ENCODE results near the gene TTC27.
A peak's percentile ranks its signal among the peaks of the same experiment; 100 is the strongest.
"Not testable (repeated sequence)": the region's sequence is repeated elsewhere in the genome, so short reads cannot be mapped to it uniquely, and the experiment has no call there.

Gene TTC27

GRCh38 chr2:32719933-32720716, 92.3 kb downstream of the TTC27 start:
- no peak for DNase-seq (ENCODE audit: low spot score)

- no peak for DNase-seq (ENCODE audit: low spot score)
Observed at GRCh38 chr2:32720771-32721170, 92.9 kb downstream of the TTC27 start.

DNA sequence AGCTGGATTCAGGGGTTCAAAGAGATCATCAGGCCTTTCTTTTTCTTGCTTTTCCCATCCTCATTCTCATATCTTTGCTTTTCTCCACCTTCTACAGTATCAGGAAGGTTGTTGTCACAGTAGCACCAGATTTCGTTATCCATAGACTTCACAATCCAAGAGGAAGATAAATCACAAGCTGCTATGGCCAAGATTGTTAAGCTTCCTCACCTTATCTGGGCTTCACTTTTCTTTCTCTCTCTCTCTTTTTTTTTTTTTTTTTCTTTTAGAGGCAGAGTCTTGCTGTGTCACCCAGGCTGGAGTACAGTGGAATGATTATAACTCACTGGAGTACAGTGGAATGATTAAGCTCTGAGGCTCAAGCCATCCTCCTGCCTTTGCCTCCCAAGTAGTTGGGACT, 93.5 kb downstream of the TTC27 start:
- no peak for DNase-seq (ENCODE audit: low spot score)

DNA sequence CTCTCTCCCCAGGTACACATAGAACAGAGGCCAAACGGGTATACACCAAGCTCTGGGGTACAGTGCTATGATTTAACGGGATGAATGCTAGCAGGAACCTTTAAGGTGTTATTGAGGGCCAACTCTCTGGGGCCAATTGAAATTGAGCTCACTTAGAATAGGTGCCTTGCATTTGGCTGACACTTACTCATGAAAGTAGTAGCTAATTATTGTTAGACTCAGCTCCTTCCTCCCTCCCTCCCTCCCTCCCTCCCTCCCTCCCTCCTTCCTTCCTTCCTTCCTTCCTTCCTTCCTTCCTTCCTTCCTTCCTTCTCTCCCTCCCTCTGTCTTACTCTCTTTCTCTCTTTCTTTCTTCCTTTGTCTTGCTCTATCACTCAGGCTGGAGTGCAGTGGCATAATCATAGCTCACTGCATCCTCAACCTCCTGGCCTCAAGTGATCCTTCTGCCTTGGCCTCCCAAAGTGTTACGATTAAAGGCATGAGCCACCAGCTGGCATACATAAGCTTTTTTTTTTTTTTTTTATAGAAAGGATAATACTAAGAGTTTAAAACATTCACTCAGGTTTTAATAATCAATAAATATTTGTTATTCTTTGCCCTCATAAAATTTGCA, 95.7 kb downstream of the TTC27 start:
- no peak for DNase-seq (ENCODE audit: low spot score)

GRCh38 chr2:32726678-32727077, 98.8 kb downstream of the TTC27 start:
- DNase-seq (ENCODE audit: low spot score) = not testable (repeated sequence)

DNA sequence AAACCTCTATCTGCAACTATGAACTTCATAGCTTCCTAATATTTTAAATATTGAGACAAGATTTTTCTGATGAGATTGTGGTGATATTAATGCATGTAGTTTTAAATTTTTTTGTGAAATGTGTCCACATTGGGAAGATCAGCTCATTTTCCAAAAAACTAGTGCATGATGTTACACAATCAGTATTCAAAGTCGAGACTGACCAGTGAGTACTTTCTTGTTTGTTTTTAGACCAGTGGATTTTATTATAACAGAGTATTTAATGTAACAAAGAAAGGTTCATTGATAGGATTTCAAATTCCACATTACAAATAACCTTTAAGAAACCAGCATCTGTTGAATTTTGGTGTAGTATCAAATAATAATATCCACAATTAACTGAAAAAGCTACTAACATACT, 99.3 kb downstream of the TTC27 start:
- no peak for DNase-seq (ENCODE audit: low spot score)

DNA sequence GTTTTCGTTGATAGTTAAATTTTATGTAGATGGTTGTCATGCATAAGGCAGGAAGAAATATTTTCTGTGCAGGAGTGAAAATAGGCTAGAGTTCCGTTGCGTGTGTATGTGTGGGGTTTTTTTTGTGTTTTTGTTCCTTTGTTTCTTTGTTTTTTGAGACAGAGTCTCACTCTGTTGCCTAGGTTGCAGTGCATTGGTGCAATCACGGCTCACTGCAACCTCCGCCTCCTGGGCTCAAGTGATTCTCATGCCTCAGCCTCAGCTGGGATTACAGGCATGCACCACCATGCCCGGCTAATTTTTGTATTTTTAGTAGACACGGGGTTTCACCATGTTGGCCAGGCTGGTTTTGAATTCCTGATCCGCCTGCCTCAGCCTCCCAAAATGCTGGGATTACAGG, 103.1 kb downstream of the TTC27 start:
- DNase-seq (ENCODE audit: low spot score) = not testable (repeated sequence)

- no peak for DNase-seq (ENCODE audit: low spot score)
Observed at GRCh38 chr2:32732120-32732519, 104.3 kb downstream of the TTC27 start.

DNA sequence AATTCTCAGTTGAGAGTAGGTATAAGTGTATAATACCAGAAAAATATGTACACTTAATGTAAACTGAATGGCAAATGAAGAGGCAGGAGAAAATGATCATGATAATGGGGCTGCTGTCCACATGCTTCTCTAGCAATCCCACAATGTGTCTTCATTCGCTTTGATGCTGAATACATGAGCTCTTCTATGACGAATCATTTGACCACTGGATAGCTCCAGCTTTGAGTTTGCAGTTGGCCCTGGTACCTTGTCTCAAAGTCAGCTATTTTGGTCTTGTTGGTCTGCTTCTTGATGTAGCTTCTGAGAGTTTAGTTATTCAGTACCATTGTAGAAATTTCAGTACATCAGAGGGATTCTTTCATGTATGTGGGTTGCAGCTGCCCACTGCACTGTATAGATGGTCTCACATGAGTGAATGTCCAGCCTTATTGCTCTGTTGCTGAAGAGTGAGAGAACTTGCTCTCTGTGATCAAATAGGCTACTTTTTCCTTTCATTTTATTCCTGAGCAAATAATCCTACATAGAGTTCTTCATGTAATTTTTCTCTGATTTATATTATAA, 105.1 kb downstream of the TTC27 start:
- DNase-seq (ENCODE audit: low spot score) = peak; percentile 39

GRCh38 chr2:32735348-32735747, 107.5 kb downstream of the TTC27 start:
- no peak for DNase-seq (ENCODE audit: low spot score)

GRCh38 chr2:32738939-32739338, 111.1 kb downstream of the TTC27 start:
- no peak for DNase-seq (ENCODE audit: low spot score)

DNA sequence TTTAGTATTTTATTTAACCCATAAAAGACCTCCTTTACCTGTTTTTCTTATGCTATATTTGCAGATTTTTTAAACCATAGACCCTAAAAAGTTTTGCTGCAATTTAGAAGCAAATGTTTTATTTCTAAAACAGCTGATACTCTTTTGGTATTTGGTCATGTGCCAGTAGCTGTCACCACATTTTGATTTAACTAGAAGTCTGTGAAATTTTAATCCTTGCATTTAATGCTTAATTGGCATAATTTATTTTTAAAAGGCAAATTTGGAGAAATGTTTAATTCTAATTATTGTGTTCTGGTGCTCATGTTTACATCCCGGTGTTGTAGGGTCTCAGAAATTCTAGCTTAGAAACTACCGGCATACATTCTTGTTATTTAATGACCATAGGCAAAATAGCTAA, 111.8 kb downstream of the TTC27 start:
- DNase-seq (ENCODE audit: low spot score) = no peak

- DNase-seq (ENCODE audit: low spot score) = no peak
Observed at GRCh38 chr2:32741575-32741974, 113.7 kb downstream of the TTC27 start.

DNA sequence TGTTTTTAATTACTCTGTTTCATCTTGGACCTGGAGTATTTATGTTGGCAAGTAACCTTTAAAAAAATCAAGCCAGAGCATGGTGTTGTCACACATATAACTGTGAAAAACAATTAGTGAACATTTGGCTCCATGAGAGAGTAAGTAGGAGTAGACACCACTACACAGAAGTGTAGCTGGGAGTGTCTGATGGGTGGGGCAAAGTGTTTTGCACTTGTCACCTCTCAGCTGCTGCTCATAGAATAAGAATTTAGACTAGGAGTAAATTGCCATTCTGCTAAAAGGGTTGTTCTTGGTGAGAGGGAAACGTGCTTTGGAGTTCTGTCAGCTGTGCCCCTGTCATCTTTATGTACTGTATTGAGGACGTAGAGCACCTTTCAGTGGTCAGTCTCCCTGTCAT, 114.5 kb downstream of the TTC27 start:
- no peak for DNase-seq (ENCODE audit: low spot score)

DNA sequence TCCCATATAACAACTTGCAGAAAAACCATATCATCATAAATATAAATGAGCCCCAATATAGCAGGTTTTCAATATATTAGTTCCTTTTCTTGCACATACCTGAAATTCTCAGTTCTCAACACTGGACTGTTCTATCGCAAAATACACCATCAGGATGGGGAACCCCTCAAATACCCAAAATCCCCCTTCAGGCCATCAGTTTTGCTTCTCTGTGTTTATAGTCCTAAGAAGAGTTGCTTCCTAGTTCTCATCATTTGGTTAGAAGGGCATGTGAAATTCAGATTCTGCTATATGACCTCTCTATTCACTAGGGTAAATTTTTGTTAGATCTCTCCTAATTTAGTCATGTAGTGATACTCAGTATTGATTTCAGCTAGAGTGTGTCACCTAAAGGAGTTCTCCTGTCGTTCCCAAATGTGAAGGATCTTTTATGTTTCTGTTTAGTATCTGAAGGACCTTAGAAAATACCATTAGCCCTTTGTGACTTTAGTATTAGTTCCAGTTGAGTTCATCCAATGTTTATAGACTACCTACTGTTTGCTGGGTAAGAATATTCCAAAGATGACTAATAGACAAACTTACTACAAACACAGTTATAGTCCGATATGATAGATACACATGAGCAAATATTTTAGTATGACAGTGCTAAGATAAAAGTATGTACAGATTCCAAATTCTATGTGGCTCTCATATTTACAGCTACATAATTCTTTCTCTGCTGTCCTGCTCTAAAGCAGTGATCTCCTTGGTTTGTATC, 115.8 kb downstream of the TTC27 start:
- no peak for DNase-seq (ENCODE audit: low spot score)

DNA sequence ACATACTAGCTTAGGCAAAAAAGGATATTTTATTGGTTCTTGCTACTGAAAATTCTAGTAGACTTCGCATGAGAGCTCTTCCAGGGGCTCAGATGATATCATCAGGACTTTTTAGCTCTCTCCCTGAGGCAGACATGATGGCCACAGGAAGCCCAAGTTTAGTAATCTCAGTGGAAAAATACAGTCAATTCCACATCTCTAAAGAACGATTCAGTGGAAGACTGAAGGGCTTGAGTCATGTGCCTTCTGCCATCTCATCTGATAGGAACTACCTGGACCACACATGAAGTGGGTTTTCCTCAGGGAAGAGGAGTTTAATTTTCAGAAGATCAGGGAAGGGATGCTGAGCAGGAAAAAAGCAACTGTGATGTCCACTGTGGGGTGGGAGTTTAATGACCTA, 117.3 kb downstream of the TTC27 start:
- DNase-seq (ENCODE audit: low spot score) = peak; percentile 15

GRCh38 chr2:32745675-32746074, 117.8 kb downstream of the TTC27 start:
- DNase-seq (ENCODE audit: low spot score) = no peak

GRCh38 chr2:32746669-32747068, 118.8 kb downstream of the TTC27 start:
- peak; percentile 17 for DNase-seq (ENCODE audit: low spot score)

DNA sequence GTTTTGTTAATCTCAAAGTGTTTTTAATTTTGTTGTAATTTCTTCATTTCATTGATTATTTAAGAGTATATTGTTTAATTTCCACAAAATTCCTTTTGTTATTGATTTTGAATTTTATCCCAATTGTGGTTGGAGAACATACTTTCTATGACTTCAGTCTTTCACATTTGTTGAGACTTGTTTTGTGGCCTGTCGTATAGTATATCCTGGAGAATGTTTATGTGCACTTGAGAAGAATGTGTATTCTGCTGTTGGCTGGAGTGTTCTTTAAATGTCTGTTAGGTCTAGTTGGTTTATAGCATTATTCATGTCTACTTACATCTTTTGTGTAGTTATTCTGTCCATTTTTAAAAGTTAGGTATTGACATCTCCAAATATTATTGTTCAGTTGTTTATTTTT, 120.3 kb downstream of the TTC27 start:
- DNase-seq (ENCODE audit: low spot score) = no peak

DNA sequence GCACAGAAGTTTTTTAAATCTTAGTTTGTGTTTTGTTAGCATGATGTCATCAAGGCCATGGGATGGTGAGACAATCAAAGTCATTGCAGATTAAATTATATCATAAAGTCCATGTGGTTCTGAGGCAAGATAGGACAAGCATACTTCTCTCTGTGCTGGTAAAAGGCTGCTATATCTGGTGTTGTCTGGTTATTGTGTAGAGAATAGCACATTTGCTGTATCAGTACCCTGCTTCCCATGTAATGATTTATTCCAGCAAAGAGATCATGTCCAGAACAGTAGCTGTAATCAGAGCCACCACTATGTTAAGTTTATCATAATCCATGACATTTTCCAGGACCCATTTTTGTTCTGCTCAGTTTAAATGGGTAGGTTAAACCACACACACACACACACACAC, 123.0 kb downstream of the TTC27 start:
- no peak for DNase-seq (ENCODE audit: low spot score)

GRCh38 chr2:32752205-32752604, 124.4 kb downstream of the TTC27 start:
- DNase-seq (ENCODE audit: low spot score) = peak; percentile 22

- no peak for DNase-seq (ENCODE audit: low spot score)
Observed at GRCh38 chr2:32752952-32753351, 125.1 kb downstream of the TTC27 start.

DNA sequence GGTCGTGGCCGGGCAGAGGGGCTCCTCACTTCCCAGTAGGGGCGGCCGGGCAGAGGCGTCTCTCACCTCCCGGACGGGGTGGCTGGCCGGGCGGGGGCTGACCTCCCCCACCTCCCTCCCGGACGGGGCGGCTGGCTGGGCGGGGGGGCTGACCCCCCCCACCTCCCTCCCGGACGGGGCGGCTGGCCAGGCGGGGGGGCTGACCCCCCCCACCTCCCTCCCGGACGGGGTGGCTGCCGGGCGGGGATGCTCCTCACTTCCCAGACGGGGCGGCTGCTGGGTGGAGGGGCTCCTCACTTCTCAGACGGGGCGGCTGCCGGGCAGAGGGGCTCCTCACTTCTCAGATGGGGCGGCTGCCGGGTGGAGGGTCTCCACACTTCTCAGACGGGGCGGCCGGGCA, 126.8 kb downstream of the TTC27 start:
- DNase-seq (ENCODE audit: low spot score) = not testable (repeated sequence)

Data from AG20443 (cell line).